H1 (cell line): ENCODE data around the gene EIF2B2. TPM values are rescaled to one million over a fixed set of nuclear protein-coding genes. Genes with fewer than 3 reads are reported as not detected.

ENCODE experiments used
- CTCF ChIA-PET: fragments of 300-600 bp; sonication (Branson Sonifier 250); formaldehyde crosslinking; loops from one replicate; lab custom pipeline; 2021; ENCODE audit not compliant: partially characterized antibody; lab: Charles Lee
- POLR2A ChIA-PET: fragments of 300-600 bp; sonication (Branson Sonifier 250); formaldehyde crosslinking; loops from one replicate; lab custom pipeline; 2021; ENCODE audit warnings: inconsistent platforms; ENCODE audit not compliant: partially characterized antibody; lab: Charles Lee
- DNase-seq, 2 experiments: peaks; one replicate each; pipeline versions ENCODE4 v3.0.0 to v3.0.0-alpha.2; 2010 to 2022; ENCODE audit warnings: low spot score in 2 of 2, low read depth in 1 of 2, mixed read lengths in 1 of 2
- FAIRE-seq: peaks from 2 replicates; lab custom pipeline; 2011; peaks lifted over from hg19 to GRCh38; lab: Jason Lieb, UNC
- H2AFZ ChIP-seq: 2 replicates; pipeline ENCODE4 v1.8.1; 2012; ENCODE audit warnings: low read length, inconsistent platforms
- H2AK5ac ChIP-seq: 2 replicates; pipeline ENCODE4 v1.6.1; 2013; ENCODE audit warnings: low read depth, low read length
- H2BK120ac ChIP-seq: replicated peaks from 2 replicates; pipeline ENCODE3; 2013; ENCODE audit warnings: low read depth, low read length, inconsistent platforms
- H2BK12ac ChIP-seq: 2 replicates; pipeline ENCODE4 v1.6.1; 2013; ENCODE audit warnings: low read depth, low read length
- H2BK15ac ChIP-seq: 2 replicates; pipeline ENCODE4 v1.6.1; 2013; ENCODE audit warnings: low read length
- H2BK20ac ChIP-seq: 2 replicates; pipeline ENCODE4 v1.6.1; 2013; ENCODE audit warnings: low read length
- H2BK5ac ChIP-seq: 2 replicates; pipeline ENCODE4 v1.6.1; 2013; ENCODE audit warnings: low read depth, low read length
- H3K14ac ChIP-seq: 2 replicates; pipeline ENCODE4 v1.6.1; 2013; ENCODE audit warnings: inconsistent platforms; ENCODE audit not compliant: insufficient read length
- H3K18ac ChIP-seq: 2 replicates; pipeline ENCODE4 v1.6.1; 2013; ENCODE audit warnings: low read length; ENCODE audit errors: extremely low read depth
- H3K23ac ChIP-seq: 2 replicates; pipeline ENCODE4 v1.6.1; 2013; ENCODE audit warnings: inconsistent platforms; ENCODE audit not compliant: insufficient read length
- H3K23me2 ChIP-seq: 2 replicates; pipeline ENCODE4 v1.6.1; 2013; ENCODE audit warnings: low read depth, low read length
- H3K27ac ChIP-seq: 2 replicates; pipeline ENCODE4 v1.6.1; 2011; ENCODE audit warnings: low read depth, low read length, inconsistent platforms
- H3K27me3 ChIP-seq, 4 experiments: replicated peaks in 1 of 4; 1 replicate in 1 of 4; 2 replicates in 3 of 4; pipeline versions ENCODE4 v1.6.1 to v1.8.1; 2011 to 2013; ENCODE audit warnings: low read length in 3 of 4, mild to moderate bottlenecking in 3 of 4, inconsistent platforms in 2 of 4, mixed read lengths in 2 of 4, moderate library complexity in 1 of 4; ENCODE audit not compliant: control insufficient read depth in 3 of 4, insufficient read depth in 3 of 4; ENCODE audit errors: extremely low read depth in 1 of 4
- H3K36me3 ChIP-seq, 4 experiments: 2 replicates each; pipeline versions ENCODE4 v1.6.1 to v1.8.1; 2011 to 2013; ENCODE audit warnings: mild to moderate bottlenecking in 4 of 4, low read length in 3 of 4, moderate library complexity in 2 of 4, control low read depth in 1 of 4, inconsistent platforms in 1 of 4; ENCODE audit not compliant: insufficient read depth in 4 of 4, control insufficient read depth in 2 of 4
- H3K4ac ChIP-seq: replicated peaks from 2 replicates; pipeline ENCODE3; 2013; ENCODE audit warnings: low read length, low read depth, mixed read lengths, inconsistent platforms; ENCODE audit not compliant: insufficient read length
- H3K4me1 ChIP-seq, 4 experiments: replicated peaks in 1 of 4; 1 replicate in 1 of 4; 2 replicates in 3 of 4; pipeline versions ENCODE4 v1.6.1 to v1.8.1; 2011 to 2013; ENCODE audit warnings: low read length in 3 of 4, inconsistent platforms in 2 of 4, mixed read lengths in 1 of 4; ENCODE audit not compliant: insufficient read depth in 4 of 4, control insufficient read depth in 3 of 4
- H3K4me2 ChIP-seq, 2 experiments: 2 replicates each; pipeline versions ENCODE4 v1.6.1 to v1.8.1; 2011 to 2013; ENCODE audit warnings: low read depth in 2 of 2, low read length in 2 of 2, control low read depth in 1 of 2, inconsistent platforms in 1 of 2, mild to moderate bottlenecking in 1 of 2; ENCODE audit not compliant: insufficient read depth in 1 of 2
- H3K4me3 ChIP-seq, 4 experiments: fragments of 200-600, 300-600 bp in 1 of 4; sonication (generic), shearing (Covaris generic), sonication (Bioruptor Twin) in 1 of 4; 2 replicates each; pipeline versions ENCODE4 v1.5.1 to v1.8.1; 2011 to 2016; ENCODE audit warnings: low read length in 4 of 4, low read depth in 3 of 4, control low read depth in 2 of 4, inconsistent platforms in 2 of 4, mild to moderate bottlenecking in 2 of 4, mixed read lengths in 1 of 4, moderate library complexity in 1 of 4; ENCODE audit not compliant: insufficient read depth in 2 of 4; ENCODE audit errors: extremely low read depth in 1 of 4
- H3K56ac ChIP-seq: replicated peaks from 2 replicates; pipeline ENCODE3; 2013; ENCODE audit warnings: low read depth, mild to moderate bottlenecking, mixed read lengths, low read length, inconsistent platforms; ENCODE audit not compliant: insufficient read length
- H3K79me1 ChIP-seq: 2 replicates; pipeline ENCODE4 v1.6.1; 2013; ENCODE audit warnings: low read depth, low read length, control low read depth
- H3K79me2 ChIP-seq, 2 experiments: 2 replicates each; pipeline versions ENCODE4 v1.6.1 to v1.8.1; 2012 to 2013; ENCODE audit warnings: low read length in 2 of 2, mild to moderate bottlenecking in 2 of 2, inconsistent platforms in 1 of 2; ENCODE audit not compliant: insufficient read depth in 2 of 2, control insufficient read depth in 1 of 2
- H3K9ac ChIP-seq, 4 experiments: replicated peaks in 1 of 4; 1 replicate in 1 of 4; 2 replicates in 3 of 4; pipeline versions ENCODE4 v1.6.1 to v1.8.1; 2011 to 2013; ENCODE audit warnings: low read depth in 3 of 4, low read length in 3 of 4, control low read depth in 2 of 4, mild to moderate bottlenecking in 2 of 4, moderate library complexity in 2 of 4, inconsistent platforms in 1 of 4; ENCODE audit errors: extremely low read depth in 1 of 4
- H3K9me3 ChIP-seq, 2 experiments: 2 replicates each; pipeline versions ENCODE4 v1.6.1 to v1.8.1; 2012 to 2013; ENCODE audit warnings: mild to moderate bottlenecking in 2 of 2, moderate library complexity in 2 of 2, control low read depth in 1 of 2, inconsistent platforms in 1 of 2, low read depth in 1 of 2, low read length in 1 of 2, mixed read lengths in 1 of 2; ENCODE audit not compliant: insufficient read depth in 2 of 2
- H4K20me1 ChIP-seq, 2 experiments: replicated peaks in 1 of 2; 2 replicates each; pipeline versions ENCODE3 to v1.8.1; 2011 to 2013; ENCODE audit warnings: inconsistent platforms in 2 of 2, low read length in 2 of 2, mild to moderate bottlenecking in 1 of 2; ENCODE audit not compliant: insufficient read depth in 2 of 2, control insufficient read depth in 1 of 2
- H4K5ac ChIP-seq: 2 replicates; pipeline ENCODE4 v1.6.1; 2013; ENCODE audit warnings: low read length, low read depth, mixed read lengths, inconsistent platforms; ENCODE audit not compliant: insufficient read length
- H4K8ac ChIP-seq: 2 replicates; pipeline ENCODE4 v1.8.0; 2013; ENCODE audit warnings: mild to moderate bottlenecking, moderate library complexity, low read length, inconsistent platforms; ENCODE audit not compliant: insufficient read depth; ENCODE audit errors: extremely low read depth
- H4K91ac ChIP-seq: replicated peaks from 2 replicates; pipeline ENCODE3; 2013; ENCODE audit warnings: low read length, mixed read lengths, inconsistent platforms; ENCODE audit not compliant: insufficient read length
- CHD1 ChIP-seq: IDR thresholded peaks from 2 replicates; pipeline ENCODE4 v1.6.1; 2012; ENCODE audit warnings: low read depth, low read length, improper control_type of control experiment
- EGR1 ChIP-seq: IDR thresholded peaks from 2 replicates; pipeline ENCODE4 v1.6.1; 2011; ENCODE audit warnings: low read depth, low read length, borderline replicate concordance
- EZH2 ChIP-seq: fragments of 200-600 bp; sonication (generic); IDR thresholded peaks from 2 replicates; pipeline ENCODE4 v1.7.1; 2012; ENCODE audit warnings: low read depth, mild to moderate bottlenecking, moderate library complexity, low read length, inconsistent platforms; ENCODE audit not compliant: severe bottlenecking
- JUN ChIP-seq: IDR thresholded peaks from 2 replicates; pipeline ENCODE4 v1.6.1; 2011; ENCODE audit warnings: low read depth, mild to moderate bottlenecking, improper control_type of control experiment, low read length
- KDM4A ChIP-seq: IDR thresholded peaks from one replicate; pipeline ENCODE4 v1.7.1; 2012; ENCODE audit warnings: low read depth, mild to moderate bottlenecking, moderate library complexity, low read length, inconsistent platforms; ENCODE audit not compliant: severe bottlenecking
- MAFK ChIP-seq: IDR thresholded peaks from 2 replicates; pipeline ENCODE4 v1.6.1; 2012; ENCODE audit warnings: low read depth, mild to moderate bottlenecking, improper control_type of control experiment, low read length
- NRF1 ChIP-seq: IDR thresholded peaks from 2 replicates; pipeline ENCODE4 v1.6.1; 2011; ENCODE audit warnings: mild to moderate bottlenecking, low read depth, low read length, improper control_type of control experiment
- PHF8 ChIP-seq: fragments of 200-600 bp; sonication (generic); conservative IDR thresholded peaks from 2 replicates; pipeline ENCODE4 v1.7.1; 2012; ENCODE audit warnings: low read depth, mild to moderate bottlenecking, inconsistent platforms, low read length, moderate library complexity
- RFX5 ChIP-seq: IDR thresholded peaks from 2 replicates; pipeline ENCODE4 v1.6.1; 2011; ENCODE audit warnings: low read depth, low read length, improper control_type of control experiment, borderline replicate concordance
- SP4 ChIP-seq: IDR thresholded peaks from 2 replicates; pipeline ENCODE4 v1.6.1; 2012; ENCODE audit warnings: low read length, inconsistent platforms
- SUZ12 ChIP-seq: fragments of 200-600 bp; sonication (generic); IDR thresholded peaks from 2 replicates; pipeline ENCODE4 v1.6.1; 2012; ENCODE audit warnings: mild to moderate bottlenecking, inconsistent platforms, low read length, moderate library complexity, mixed read lengths
- TAF1 ChIP-seq: IDR thresholded peaks from 2 replicates; pipeline ENCODE4 v1.6.1; 2011; ENCODE audit warnings: mild to moderate bottlenecking, low read depth, low read length
- TCF12 ChIP-seq: IDR thresholded peaks from 2 replicates; pipeline ENCODE4 v1.6.1; 2011; ENCODE audit warnings: low read depth, mild to moderate bottlenecking, low read length
- WGBS, 2 experiments: shearing (Covaris generic) in 1 of 2; methylation state at CpG; one replicate each; pipeline versions ENCODE4 v1.1.6 to v1.1.7; 2013 to 2015; ENCODE audit warnings: low lambda C conversion rate in 2 of 2, mixed read lengths in 2 of 2, inconsistent platforms in 1 of 2, low coverage in 1 of 2, missing lambda C conversion rate in 1 of 2; ENCODE audit not compliant: insufficient replicate concordance in 2 of 2, insufficient coverage in 1 of 2, insufficient read length in 1 of 2; ENCODE audit errors: extremely low coverage in 1 of 2, missing lambda C conversion rate in 1 of 2; 5-methylcytosine and 5-hydroxymethylcytosine counted together
- polyA plus RNA-seq, 7 experiments: library from polyadenylated mRNA; depleted of rRNA in 3 of 7; stranded (reverse) in 5 of 7; unstranded in 2 of 7; fragments of >200 nt in 5 of 7; fragments of 200-250 nt in 2 of 7; gene quantifications; 1 replicate in 5 of 7; 2 replicates in 1 of 7; 4 replicates in 1 of 7; pipeline versions ENCODE4 v1.2.1 to v1.2.3, GENCODE V29; 2011 to 2013; ENCODE audit warnings: missing spikeins in 2 of 7, mixed read lengths in 2 of 7
- total RNA-seq: library from RNA; stranded (reverse); fragmentation: NEBNext Ultra II Directional; extraction: Animal tissue kit (Norgen Biotek cat#: 25700); gene quantifications from 2 replicates; pipeline ENCODE4 v1.2.1, GENCODE V29; 2021
- TF ChIP-seq, protein P1 (sequence below): IDR thresholded peaks from 2 replicates; pipeline ENCODE4 v1.6.1; 2012; ENCODE audit warnings: inconsistent platforms

Gene EIF2B2
- total and polyA plus RNA-seq, 2 of the 8 experiments (the other 6 are each of a cell fraction or from before 2014, with no cell fraction given), result 42.6 to 79.9 TPM

DNA sequence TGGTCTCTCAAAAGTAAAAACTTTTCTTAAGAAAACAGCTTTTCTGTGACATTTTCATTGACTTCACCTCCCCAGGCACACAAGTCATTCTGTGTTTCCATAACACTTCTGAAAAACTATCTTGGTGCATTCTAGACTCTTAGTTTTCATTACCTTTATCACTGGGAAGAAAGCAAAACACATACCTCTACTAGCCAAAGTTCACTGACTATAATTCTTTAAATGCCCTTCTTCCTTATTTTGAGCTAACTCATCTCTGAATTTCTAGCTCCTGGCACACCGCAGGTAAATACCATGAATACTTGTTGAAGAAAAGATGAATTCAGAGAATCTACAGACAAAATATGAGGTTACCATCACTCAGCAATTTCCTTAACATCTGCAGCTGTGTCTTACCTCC, 27.4 kb downstream of the EIF2B2 start:
- Histone ChIP-seq H3K23me2 (no peaks in the 10 kb centered on the region), H3K18ac (no peak overlapping the region), H3K27me3 (no peaks in the 10 kb centered on the region), H4K20me1 (no peaks in the 10 kb centered on the region), H2BK120ac (no peak overlapping the region), H3K79me1 (no peaks in the 10 kb centered on the region), H2BK12ac (no peak overlapping the region), H2BK15ac (no peak overlapping the region), H3K4me3 (no peak overlapping the region), H3K4me1 (no peaks in the 10 kb centered on the region), H4K91ac (no peak overlapping the region), H3K79me2 (no peaks in the 10 kb centered on the region), H2BK20ac (no peak overlapping the region), H3K14ac (no peak overlapping the region), H3K9me3 (no peaks in the 10 kb centered on the region), H4K5ac (no peak overlapping the region), H2AFZ (no peak overlapping the region), H3K56ac (no peak overlapping the region), H3K4me2 (no peak overlapping the region), H2AK5ac (no peak overlapping the region), H3K36me3 (peaks cover 0 to 20% (median 3%) of the 10 kb centered on the region in 4 experiments; a peak in 3 of 8 replicates), H3K23ac (no peak overlapping the region), H3K4ac (no peak overlapping the region), H3K27ac (no peak overlapping the region), H3K9ac (no peak overlapping the region), H4K8ac (no peak overlapping the region), H2BK5ac (no peak overlapping the region)
- ChIA-PET POLR2A (no interaction called here), CTCF (interaction anchor here (1.3 kb wide), 1 partner anchor 16 kb away, joined by 4 read pairs; no protein-coding TSS in a partner anchor)
- DNase-seq (no peak), FAIRE-seq (no peak)
- 0% methylated on average over 1 of the region's 1 CpG; no CpG with 5 or more reads in 1 of the 2 experiments for WGBS, 2 experiments
- TF ChIP-seq TCF12 (no peak), TAF1 (no peak), JUN (no peak), EGR1 (no peak), SP4 (no peak), PHF8 (no peak), SUZ12 (no peak), RFX5 (no peak), EZH2 (no peak), NRF1 (no peak), MAFK (no peak), CHD1 (no peak), KDM4A (no peak)
- TF ChIP-seq, protein P1, sequence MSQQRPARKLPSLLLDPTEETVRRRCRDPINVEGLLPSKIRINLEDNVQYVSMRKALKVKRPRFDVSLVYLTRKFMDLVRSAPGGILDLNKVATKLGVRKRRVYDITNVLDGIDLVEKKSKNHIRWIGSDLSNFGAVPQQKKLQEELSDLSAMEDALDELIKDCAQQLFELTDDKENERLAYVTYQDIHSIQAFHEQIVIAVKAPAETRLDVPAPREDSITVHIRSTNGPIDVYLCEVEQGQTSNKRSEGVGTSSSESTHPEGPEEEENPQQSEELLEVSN, result no peak
